H1 (cell line): Measurements from ENCODE around the gene PKMYT1.

Experiments
- EZH2 ChIP-seq: fragments of 200-600 bp; sonication (generic); IDR thresholded peaks from 2 replicates; pipeline ENCODE4 v1.7.1; 2012; ENCODE audit warnings: low read depth, mild to moderate bottlenecking, moderate library complexity, low read length, inconsistent platforms; ENCODE audit not compliant: severe bottlenecking
- NRF1 ChIP-seq: IDR thresholded peaks from 2 replicates; pipeline ENCODE4 v1.6.1; 2011; ENCODE audit warnings: mild to moderate bottlenecking, low read depth, low read length, improper control_type of control experiment
- POLR2AphosphoS5 ChIP-seq: IDR thresholded peaks from 2 replicates; pipeline ENCODE4 v1.6.1; 2011; ENCODE audit warnings: low read depth, low read length
- RBBP5 ChIP-seq: IDR thresholded peaks from 2 replicates; pipeline ENCODE4 v1.7.1; 2012; ENCODE audit warnings: low read depth, mild to moderate bottlenecking, inconsistent platforms, low read length, moderate library complexity, borderline replicate concordance
- SIN3A ChIP-seq, 2 experiments: IDR thresholded peaks in 1 of 2; conservative IDR thresholded peaks in 1 of 2; 2 replicates each; pipeline ENCODE4 v1.6.1; 2011 to 2012; ENCODE audit warnings: low read length in 2 of 2, improper control_type of control experiment in 1 of 2, low read depth in 1 of 2, mild to moderate bottlenecking in 1 of 2
- TEAD4 ChIP-seq: IDR thresholded peaks from 2 replicates; pipeline ENCODE4 v1.6.1; 2012; ENCODE audit warnings: low read depth, low read length, inconsistent platforms, mixed read lengths
- ZNF274 ChIP-seq: IDR thresholded peaks from 2 replicates; pipeline ENCODE4 v1.7.0; 2012; ENCODE audit warnings: low read length, borderline replicate concordance; ENCODE audit errors: extremely low read depth
- TF ChIP-seq, protein P1 (sequence below), 3 experiments: IDR thresholded peaks; 1 replicate in 2 of 3; 2 replicates in 1 of 3; pipeline versions ENCODE4 v1.5.1 to v1.6.1; 2011; ENCODE audit warnings: low read length in 3 of 3, mild to moderate bottlenecking in 3 of 3, inconsistent platforms in 2 of 3, low read depth in 1 of 3, moderate library complexity in 1 of 3; ENCODE audit not compliant: insufficient read depth in 1 of 3; ENCODE audit errors: control extremely low read depth in 1 of 3

DNA sequence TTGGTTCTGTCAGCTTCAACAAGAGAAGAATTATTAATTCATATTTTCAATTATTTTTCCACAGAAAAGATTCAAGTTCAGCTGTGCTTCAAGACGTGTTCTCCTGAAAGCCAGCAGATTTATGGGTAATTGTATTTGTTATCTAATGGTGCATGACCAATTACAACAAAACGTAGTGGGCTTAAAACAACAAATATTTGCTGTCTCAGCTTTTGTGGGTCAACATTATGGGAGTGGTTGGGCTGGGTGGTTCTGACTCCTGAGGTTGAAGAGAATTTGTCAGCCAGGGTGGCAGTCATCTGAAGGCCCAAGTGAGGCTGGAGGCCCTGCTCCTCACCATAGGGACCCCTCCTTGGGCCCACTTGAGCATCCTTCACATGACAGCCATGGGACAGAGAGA is 40.3 kb downstream of the PKMYT1 start:
- TF ChIP-seq TEAD4 (no peak), SIN3A (conservative IDR thresholded peaks at IDR 0.05 in 1 of 2, IDR thresholded peaks at IDR 0.05 in 1 of 2; ENCODE audit: low read depth in 1 of 2, low read length in 2 of 2) (no peak), NRF1 (no peak), EZH2 (no peak), ZNF274 (no peak), RBBP5 (no peak), POLR2AphosphoS5 (no peak)
- TF ChIP-seq, protein P1, sequence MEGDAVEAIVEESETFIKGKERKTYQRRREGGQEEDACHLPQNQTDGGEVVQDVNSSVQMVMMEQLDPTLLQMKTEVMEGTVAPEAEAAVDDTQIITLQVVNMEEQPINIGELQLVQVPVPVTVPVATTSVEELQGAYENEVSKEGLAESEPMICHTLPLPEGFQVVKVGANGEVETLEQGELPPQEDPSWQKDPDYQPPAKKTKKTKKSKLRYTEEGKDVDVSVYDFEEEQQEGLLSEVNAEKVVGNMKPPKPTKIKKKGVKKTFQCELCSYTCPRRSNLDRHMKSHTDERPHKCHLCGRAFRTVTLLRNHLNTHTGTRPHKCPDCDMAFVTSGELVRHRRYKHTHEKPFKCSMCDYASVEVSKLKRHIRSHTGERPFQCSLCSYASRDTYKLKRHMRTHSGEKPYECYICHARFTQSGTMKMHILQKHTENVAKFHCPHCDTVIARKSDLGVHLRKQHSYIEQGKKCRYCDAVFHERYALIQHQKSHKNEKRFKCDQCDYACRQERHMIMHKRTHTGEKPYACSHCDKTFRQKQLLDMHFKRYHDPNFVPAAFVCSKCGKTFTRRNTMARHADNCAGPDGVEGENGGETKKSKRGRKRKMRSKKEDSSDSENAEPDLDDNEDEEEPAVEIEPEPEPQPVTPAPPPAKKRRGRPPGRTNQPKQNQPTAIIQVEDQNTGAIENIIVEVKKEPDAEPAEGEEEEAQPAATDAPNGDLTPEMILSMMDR (IDR thresholded peaks at IDR 0.05; ENCODE audit: control extremely low read depth in 1 of 3, insufficient read depth in 1 of 3, low read depth in 1 of 3, low read length in 3 of 3): no peak
